Cerebellar cortex (tissue), 1 donor: ENCODE results near the gene CWC27.

Experiments used
- DNase-seq: peaks from one replicate; pipeline ENCODE4 v3.0.0-alpha.2; 2015; ENCODE audit warnings: low spot score

Gene CWC27

DNA sequence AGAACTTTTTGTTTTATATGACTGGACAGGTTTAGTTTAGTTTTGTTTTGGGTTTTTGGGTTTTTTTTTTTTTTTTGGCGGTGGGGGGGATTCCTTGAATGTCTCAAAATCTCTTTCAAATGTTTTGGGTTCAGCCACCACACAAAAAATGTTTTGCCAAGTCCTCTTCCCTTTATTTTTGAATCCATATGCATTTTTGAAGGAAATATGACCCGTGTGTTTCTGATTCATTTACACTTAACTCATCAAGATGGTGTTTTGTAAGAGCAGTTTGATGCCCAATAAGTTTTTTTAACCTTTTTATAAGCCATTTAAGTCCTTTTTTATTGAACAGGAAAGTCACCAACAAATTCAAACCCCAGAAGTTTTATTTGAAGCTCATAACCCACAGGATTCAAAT lies 209.8 kb downstream of the CWC27 start:
- no peak for DNase-seq

DNA sequence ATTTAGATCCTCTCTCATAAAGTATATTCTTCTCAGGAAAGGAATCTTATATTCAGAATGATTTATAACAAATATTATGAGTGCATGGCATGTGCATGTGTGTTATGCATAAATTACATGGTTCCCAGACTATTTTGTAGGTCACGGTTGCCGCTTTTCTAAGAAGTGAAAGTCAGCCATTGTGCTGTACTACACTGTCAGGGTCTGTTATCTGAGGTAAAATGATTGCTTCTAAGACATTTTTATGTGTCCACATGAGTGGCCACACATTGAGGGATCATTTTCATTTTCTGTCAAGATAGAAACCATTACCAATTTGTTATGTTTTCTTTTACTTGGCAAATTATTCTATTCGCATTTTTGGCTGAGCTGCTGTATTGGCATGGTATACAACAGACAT lies 210.8 kb downstream of the CWC27 start:
- peak; percentile 19 for DNase-seq

DNA sequence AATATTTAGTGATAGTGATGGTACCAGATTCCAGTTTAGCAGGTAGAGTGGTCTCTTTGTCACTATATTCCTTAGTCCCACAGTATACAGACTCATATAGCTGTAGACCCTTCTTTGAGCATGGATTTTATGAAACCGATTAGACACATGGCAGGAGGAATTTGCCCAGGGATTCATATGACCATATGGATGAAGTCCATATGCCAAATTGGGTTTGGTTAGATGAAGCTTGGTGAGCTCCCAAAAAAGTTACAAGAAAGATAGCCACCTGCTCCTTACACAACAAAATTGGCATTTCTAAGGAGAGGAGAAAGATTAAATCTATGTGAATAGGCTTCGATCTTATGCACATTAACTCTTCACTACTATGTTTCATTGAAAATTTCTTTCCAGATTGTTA lies 211.4 kb downstream of the CWC27 start:
- DNase-seq, result peak; percentile 38

DNA sequence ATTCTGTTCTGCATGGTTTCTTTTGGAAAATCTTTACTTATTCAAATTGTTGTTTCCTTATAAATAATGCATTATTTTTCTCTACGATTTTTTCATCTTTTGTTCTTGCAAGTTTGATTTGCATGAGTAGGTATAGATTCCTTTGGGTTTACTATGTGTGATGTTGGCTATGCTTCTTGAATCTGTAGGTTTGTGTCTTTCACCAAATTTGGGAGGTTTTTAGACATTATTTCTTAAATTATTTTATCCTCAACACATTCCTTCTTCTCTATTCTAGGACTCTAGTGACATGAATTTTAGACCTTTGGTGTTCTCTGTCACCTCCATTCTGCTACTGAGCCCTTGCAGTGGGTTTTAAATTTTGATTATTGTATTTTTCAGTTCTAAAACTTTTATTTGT lies 219.0 kb downstream of the CWC27 start:
- no peak for DNase-seq

DNA sequence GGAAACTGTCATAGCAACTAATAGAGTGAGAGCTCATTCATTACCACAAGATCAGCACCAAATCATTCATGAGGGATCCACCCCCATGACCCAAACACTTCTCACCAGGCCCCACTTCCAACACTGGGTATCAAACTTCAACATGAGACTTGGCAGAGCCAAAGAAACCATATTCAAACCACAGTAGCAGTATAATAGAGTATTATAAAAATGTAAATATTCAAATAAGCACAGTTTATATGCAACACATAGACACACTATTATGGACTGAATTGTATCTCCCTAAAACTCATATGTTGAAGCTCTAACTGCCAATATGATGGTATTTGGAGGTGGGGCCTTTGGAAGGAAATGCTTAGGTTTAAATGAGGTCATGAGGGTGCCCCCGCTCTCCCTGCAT lies 240.5 kb downstream of the CWC27 start:
- no peak for DNase-seq

DNA sequence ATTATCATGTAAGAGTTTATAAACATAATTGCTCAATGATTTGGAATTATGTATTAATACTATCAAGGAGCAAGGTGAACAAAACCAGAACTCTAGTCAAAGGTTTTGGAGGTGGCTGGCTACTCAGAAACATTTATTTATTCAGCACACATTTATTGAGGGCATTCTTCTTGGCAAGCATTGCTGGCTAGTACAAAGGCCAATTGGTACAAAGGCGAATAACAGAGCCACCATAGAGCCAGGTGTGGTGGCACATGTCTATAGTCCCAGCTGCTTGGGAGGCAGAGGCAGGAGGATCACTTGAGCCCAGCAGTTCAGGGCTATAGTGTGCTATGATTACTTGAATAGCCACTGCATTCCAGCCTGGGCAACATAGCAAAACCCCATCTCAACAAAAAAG lies 242.1 kb downstream of the CWC27 start:
- DNase-seq, result no peak

DNA sequence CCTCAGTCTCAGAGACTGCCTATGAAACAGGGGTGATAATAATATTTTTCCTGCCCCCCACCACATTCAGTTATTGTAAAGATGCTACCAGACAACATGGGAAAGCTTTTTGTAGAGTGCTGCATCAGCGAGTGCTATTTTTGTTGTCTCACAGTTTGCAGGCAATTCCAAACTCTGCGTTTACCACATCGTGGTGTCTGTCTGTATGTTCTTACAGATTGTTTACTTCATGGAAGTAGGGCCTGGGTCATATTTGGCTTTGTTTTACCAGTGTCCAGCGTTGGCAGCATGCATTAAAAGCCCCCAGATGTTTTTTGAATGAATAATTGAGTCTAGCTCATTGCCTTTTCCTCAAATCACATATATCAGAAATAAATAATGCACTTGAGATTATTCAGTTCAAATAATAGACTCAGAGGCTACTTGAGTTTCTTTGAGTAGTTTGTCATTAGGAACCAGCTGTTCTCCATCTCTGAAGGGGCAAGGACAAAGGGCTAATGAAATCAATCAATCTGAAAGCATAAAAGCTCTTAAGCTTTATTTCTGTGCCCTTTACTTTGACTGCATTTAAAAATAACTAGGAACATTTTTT lies 243.7 kb downstream of the CWC27 start:
- DNase-seq, result no peak

DNA sequence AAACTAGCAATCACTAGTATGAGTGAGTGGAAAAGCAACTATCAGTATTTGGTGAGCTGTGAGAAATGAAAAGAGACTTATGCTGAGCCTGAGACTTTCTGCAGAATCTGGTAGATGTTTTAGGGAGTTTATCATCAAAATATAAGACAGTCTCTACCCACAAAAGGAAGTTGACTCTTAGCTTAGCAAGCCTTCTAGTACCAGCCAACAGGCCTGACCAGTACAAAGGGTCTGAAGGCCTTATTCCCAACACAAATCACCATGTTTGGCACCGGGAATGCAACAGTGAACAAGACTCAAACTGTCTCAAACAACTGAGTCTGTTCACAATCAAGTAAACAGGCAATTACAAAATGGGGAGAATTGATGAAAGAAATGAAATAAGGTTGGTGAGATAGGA lies 244.4 kb downstream of the CWC27 start:
- no peak for DNase-seq

DNA sequence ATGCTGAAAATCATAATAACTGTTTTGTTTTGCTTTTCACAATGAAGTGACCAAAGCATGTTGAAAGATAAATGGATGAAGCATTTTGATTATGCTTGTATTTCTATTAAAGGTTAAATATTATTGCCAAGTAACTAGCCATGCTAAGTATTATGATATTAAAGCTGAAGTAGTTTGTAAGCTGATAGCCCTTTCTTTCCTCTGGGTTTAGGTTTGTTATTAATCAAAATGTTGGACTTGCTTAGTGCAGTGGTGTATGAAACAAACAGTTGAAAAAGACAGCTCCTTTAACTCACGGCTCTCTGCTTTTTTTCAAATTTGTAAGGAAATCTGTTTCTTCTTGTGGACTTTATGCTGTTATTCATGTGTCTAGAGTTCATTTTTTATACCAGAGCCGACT lies 246.0 kb downstream of the CWC27 start:
- DNase-seq, result no peak

DNA sequence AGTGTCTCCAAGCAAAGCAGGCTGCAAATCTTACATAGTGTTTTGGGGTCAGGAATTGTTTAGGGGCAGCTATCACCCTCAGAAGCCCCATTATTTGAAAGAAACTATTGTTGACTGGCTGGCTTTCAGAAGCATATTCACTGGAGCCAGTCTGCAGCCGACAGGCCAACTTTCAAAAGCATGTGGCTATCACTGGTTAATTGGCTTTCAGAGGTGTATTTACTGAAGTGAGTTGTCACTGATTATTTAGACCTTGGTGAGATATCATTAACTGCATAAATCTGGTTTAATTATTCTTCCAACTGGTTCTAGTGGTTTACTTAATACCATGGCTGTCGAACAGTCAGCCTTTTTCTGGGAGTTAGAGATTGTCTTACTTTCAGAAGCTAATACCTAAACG lies 247.0 kb downstream of the CWC27 start:
- no peak for DNase-seq

DNA sequence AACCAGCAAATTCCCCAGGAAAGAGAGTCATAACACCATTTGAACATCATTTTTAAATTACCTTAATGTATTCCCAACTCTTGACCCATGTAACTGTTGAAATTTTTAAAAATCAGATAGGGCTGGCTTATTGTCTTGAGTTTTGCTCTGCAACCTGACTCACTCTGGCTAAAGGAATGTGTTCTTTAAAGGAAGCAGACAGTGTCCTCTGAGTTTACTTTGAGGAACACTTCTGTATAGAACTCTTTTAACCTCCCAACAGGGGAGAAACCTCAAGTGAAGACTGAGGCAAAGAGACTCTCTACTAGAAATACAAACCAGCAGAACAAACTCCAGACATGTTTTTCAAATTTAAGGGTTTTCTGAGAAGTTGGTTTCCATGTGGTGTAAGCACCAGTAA lies 248.9 kb downstream of the CWC27 start:
- DNase-seq, result no peak

DNA sequence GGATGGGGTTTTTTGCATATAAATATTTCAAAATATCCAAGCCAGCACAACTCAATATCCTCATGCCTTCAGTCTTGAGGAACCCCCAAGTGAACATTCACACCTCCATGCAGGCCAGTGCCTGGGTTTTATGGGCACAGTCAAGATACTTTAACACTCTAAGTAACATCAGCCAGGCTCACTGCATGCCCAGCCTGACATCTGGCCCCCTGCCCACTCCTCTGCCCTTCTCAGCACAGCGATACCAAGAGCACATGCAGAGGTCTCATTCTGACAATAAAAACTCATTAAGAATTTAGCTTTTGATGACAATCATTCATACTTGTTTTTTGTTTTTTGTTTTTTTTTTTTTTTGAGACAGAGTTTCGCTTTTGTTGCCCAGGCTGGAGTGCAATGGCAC lies 250.0 kb downstream of the CWC27 start:
- no peak for DNase-seq

DNA sequence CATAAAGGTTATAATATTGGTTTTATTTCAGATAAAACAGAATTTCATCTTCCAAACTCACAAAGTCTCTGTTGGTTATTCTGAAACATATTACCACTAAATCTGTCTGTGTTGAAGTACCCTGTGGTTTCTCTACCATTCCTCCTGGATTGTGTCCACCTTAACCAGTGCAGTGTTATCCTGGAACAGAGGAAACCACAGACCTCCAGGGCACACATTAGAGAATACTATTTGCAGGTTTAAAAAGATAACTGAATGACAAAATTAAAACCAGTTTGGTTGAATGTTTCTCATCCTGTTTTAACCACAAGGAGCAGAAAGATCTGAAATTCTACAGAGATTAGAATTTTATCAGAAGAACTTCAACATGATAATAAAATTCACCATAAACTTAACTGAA lies 251.8 kb downstream of the CWC27 start:
- no peak for DNase-seq

DNA sequence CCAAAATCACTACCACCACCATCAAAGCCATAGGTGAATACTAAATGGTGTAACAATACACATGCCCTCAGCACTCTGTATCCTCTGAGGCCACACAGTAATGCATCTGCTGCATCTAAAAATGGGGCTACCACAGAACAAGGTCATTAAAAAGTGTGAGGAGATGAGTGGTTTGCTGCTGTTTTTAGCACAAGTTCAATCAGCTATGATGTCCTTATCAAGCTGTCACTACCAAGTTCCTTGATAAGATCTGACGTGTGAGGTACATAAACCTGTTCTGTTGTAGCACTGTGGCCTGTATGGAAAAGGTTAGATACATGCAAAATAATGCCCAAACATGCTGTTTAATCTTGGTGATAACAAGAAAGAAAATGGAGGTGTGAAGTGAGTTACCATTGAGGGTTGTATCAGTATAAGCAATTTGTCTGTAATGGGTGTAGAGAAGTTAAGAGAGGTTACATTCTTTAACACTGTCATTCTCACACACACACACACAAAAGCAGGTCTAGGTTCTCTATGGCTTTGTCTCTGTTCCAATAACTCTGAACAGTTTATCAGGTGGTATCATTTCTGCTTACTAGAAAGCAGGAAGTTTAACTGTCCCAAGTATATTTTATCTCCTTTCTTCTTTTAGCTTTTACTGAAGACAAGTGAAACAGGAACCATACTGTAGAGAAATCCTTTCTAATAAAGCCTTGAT lies 252.9 kb downstream of the CWC27 start:
- DNase-seq, result no peak

DNA sequence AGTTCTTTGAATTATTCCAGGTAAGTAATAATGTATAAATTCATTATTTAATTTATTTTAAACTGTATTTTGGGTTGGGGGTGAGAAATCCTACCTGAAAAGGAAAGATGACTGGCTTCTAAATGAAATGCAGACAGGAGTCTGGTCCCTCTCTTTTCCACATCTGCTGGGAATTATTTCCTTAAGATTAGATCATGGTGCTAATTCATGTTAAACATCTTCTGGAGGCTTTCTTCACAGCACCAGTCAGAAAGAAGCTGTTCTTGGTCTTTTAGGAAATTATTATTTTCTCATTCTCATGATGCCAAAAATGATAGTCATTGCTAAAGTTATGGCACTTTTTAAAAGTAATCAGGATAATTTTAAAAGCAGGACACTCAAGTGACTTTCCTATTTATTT lies 254.2 kb downstream of the CWC27 start:
- DNase-seq, result no peak

DNA sequence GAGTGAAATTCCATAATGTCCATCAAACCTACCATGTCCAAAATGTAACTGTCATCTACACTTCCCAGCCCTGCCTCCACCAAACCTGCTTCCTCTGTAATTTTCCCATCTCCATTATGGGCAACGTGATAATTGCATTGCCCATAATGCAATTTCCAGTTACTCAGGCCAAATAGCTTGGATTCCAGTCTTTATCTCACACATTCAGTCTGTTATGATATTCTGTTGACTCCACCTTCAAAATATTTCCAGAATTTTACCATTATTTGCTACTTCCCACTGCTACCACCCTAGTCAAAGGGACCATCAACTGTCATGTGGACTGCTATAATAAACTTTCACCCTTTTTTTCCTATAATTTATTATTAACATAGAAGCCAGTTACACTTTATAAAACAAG lies 256.0 kb downstream of the CWC27 start:
- DNase-seq, result no peak

DNA sequence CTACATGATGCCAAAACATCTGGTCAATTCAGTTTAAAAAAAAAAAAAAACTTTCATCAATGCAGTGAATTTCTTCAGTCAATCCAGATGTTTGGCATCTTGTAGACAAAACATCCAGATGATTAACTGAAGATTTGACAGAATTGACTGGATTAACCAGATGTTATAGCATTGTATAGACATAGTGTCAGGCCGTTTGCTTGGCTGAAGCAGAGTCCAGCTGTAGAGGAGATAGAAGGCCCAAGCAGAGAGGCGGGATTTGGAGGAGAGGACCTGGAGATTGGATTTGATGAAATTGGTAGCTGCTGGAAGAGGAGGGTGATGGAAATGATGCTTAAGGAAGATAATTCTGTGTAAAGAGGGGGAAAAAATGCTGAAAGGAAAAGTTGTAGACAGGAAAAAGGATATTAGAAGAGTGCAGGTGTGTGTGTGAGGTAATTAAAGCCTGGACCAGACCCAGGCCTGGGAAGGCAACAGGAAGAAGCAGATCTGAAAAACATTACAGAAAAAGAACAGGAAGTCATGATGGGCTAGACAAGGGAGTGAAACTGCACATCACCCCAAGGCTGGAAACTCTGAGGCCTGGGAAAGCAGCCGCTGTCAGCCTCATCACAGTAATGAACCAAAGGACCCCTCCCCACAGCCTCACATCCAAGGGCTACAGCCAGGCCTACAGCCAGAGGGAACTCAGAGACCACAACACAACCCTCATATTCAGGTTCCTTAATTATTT lies 258.3 kb downstream of the CWC27 start:
- no peak for DNase-seq

DNA sequence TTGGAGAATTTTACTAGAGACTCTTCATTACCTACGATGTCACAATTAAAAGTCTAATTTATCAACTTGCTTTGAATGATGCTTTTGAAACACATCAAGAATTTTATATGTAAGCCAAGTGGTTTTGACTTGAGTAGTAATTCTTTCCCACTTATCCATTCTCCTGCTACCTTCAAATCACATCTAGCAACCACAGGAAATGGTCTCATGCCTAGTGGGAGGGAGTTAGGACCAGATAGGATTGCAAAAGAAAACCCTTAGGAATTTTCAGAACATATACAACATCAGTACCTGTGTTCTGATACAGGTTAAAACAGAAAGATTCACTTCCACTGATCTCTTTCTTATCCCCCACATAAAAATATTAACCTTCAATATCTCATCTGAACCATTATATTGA lies 260.4 kb downstream of the CWC27 start:
- DNase-seq, result no peak

DNA sequence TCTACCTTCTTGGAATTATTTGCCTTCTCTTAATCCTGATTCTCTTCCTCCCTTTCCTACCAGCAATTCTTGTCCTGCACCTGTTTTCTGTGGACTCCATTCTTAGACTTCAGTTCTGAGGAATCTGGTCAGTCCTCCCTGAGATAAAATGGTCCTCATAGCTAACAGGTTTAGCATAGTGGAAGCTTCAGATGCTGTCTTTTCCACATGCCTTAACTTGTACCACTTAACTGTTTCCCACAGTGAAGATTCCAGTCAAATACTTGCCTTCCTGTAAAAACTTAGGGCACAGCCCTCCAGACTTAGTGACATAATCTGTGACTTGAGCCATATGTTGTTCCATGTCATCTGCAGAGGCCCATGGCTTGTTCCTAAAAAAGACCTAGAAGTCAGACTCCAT lies 261.3 kb downstream of the CWC27 start:
- no peak for DNase-seq

DNA sequence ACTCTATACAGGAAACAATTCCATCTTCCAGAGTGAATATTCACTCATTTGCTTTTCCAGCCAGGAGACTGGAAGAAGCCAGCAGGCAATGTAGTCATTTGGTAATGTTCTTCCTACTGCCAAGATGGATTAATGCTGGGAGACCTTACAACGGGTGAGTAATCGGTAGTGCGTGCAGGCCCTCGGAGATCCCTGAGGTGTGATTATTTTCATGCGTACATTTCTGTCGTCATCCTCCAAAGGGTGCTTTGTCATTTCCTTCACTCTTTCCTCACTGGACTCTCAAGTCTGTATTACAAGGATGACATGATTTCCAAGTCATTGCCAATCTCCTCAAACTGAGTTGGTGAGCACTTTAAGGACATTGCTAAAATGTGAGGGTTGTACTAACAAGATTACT lies 263.5 kb downstream of the CWC27 start:
- DNase-seq, result no peak

DNA sequence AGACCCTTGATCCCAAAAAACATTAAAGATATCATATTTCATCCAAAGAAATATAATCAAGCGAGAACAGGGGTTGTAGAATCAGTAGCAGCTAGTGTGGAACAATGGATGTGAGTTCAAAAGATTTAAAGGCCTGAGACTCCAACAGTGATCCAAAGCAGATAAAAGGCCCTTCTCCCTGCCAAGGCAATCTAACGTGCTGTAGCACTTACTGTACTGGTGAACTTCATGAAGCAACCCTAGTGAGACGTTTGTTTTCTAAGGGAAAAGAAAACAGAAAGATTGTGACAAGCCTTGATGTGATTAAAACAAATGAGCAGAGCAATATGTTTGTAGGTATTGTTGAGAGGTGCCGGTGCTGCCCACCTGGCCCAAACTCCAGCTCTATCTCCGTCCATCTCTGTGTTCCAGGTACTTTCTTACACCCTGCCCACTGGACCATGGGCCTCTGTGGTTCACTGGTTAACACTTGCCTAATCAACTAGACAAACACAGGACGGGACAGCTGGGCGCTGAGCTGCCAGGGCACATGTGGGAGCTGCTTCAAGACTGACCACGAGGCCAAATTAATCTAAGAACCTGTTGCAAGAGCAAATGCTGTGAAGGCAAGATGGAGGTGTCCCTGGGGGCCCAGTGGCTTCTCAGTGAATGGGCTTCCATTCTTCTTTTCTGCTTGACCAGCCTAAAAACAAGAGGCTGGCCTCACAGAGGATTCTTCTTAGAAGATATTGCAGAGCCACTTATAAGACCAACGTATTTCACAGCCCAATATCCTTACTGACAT lies 265.5 kb downstream of the CWC27 start:
- DNase-seq, result no peak

DNA sequence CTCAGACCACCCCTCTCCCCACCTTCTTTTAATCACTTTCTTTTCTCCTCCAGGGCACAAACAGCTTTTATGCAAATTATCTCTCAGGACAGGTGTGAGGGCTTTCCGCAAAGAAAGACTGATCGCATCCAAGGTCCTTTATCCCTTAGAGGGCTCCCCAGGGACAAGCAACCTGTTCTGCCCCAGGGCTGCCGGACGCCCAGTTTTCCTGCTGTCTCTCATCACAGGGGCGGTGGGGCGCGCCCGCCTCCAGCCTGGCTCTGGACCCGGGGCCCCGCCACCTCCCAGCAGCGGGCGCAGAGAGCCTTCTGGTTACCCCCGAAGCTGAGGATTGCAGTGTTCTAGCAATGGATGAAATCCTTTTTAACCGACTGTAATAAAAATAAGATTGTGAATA lies 266.1 kb downstream of the CWC27 start:
- no peak for DNase-seq
